Measurements from ENCODE around the gene PPP2R2C.

- TF ChIP-seq CTCF (conservative IDR thresholded peaks at IDR 0.05; ENCODE audit: low read depth in 2 of 2) (no peak), POLR2AphosphoS5 (IDR thresholded peaks at IDR 0.05; ENCODE audit: low read depth) (no peak)
Observed at GRCh38 chr4:6292376-6293096, 179.9 kb downstream of the PPP2R2C start.

Measured in GM23338 (cell line).